BLaER1 (cell line): ENCODE measurements around the gene NTRK3.

Source experiments
- H3K27ac ChIP-seq: shearing (Covaris generic); formaldehyde crosslinking; 2 replicates; pipeline ENCODE4 v1.8.1; 2022
- H3K27me3 ChIP-seq: shearing (Covaris generic); formaldehyde crosslinking; 2 replicates; pipeline ENCODE4 v1.8.1; 2022
- H3K36me3 ChIP-seq: shearing (Covaris generic); formaldehyde crosslinking; 2 replicates; pipeline ENCODE4 v1.8.1; 2022
- H3K4me1 ChIP-seq: shearing (Covaris generic); formaldehyde crosslinking; 2 replicates; pipeline ENCODE4 v1.8.1; 2022
- H3K4me2 ChIP-seq: shearing (Covaris generic); formaldehyde crosslinking; 2 replicates; pipeline ENCODE4 v1.8.1; 2022
- H3K4me3 ChIP-seq: shearing (Covaris generic); formaldehyde crosslinking; 2 replicates; pipeline ENCODE4 v1.8.1; 2022
- H3K9ac ChIP-seq: shearing (Covaris generic); formaldehyde crosslinking; 2 replicates; pipeline ENCODE4 v1.8.1; 2022
- H3K9me3 ChIP-seq: shearing (Covaris generic); formaldehyde crosslinking; 2 replicates; pipeline ENCODE4 v1.8.1; 2022
- H4K20me1 ChIP-seq: shearing (Covaris generic); formaldehyde crosslinking; 2 replicates; pipeline ENCODE4 v1.8.1; 2022
- Cebpa-rat ChIP-seq: shearing (Covaris generic); IDR thresholded peaks from 2 replicates; pipeline ENCODE4 v1.8.1; 2022

NTRK3 gene

DNA sequence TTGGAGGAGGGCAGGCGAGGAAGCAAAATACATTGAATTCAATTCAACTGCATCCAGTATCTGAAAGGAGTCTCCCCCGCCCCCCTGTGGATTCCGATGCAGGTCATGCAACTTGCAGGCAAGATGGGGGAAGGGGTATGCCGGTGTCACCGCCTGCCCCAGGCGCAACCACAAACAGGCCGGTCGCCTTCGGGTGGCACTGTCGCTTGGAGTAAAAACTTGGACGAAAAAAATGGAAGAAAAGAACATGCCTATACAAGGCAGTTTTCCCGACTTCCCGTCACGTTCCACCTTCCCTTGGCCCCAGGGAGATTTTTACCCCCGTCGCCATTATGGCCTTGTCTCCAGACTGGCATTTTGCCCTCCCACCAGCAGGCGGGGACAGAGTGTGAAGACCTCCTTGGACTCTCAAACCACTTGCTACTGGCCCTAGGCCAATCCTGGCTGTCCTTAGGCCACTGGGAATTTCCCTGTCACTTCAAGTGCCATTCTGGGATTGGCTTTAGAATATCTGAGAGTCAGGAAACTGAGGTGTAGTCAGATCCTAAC lies 1.6 kb upstream of the NTRK3 start:
- peaks cover 10% of the 10 kb centered on the region for H3K4me1 ChIP-seq
- H4K20me1 ChIP-seq, result peaks cover 16% of the 10 kb centered on the region; the same call in 1 of the 2 replicates
- no peaks in the 10 kb centered on the region for H3K9me3 ChIP-seq
- H3K4me2 ChIP-seq, result no peak overlapping the region
- peaks cover 64% of the 10 kb centered on the region for H3K27me3 ChIP-seq
- H3K27ac ChIP-seq, result no peak overlapping the region
- no peak overlapping the region for H3K9ac ChIP-seq
- no peak overlapping the region for H3K4me3 ChIP-seq
- no peaks in the 10 kb centered on the region for H3K36me3 ChIP-seq
- TF ChIP-seq Cebpa-rat, result no peak

DNA sequence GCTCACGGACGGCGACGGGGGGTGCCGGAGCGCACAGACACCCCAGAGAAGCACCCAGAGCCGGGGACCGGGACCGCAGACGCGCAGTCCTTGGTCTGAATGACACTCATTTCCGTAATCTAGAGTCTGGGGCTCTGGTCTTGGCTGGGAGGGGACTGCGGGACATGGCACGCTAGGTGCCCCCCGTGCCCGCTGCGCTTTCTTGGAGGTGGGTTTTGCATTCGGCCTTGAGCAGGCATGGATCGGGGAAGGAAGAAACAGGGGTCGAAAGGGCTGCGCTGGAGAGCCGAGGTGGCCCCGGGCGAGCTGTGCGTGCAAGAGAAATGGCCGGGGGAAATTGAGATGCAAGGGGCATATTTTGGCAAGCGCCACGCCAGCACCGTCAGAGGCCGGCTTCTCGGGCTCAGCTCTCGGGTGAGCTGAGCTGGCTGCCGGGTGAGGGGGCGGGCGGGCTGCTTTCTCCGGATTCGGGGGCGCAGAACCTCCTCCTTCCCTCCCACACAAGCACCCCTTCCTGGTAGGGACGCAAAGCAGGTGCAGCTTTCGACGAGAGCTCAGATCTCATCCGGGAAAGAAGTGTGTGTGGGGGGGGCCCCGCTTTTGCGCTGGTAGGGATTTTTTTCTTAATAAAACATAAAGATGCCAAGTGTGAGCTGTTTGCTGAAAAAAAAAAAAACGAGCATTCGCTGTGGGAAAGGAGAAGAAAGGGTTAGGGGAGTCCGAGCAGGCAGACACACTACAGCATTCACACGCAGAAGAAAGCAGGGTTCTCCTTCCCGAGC lies 963 bp upstream of the NTRK3 start:
- TF ChIP-seq Cebpa-rat, result no peak
- H3K4me3 ChIP-seq, result peak overlapping the region; percentile 61
- peaks cover 68% of the 10 kb centered on the region for H3K27me3 ChIP-seq
- H3K36me3 ChIP-seq, result no peaks in the 10 kb centered on the region
- H3K4me1 ChIP-seq, result peaks cover 10% of the 10 kb centered on the region
- no peak overlapping the region for H3K27ac ChIP-seq
- peaks cover 16% of the 10 kb centered on the region; the same call in 1 of the 2 replicates for H4K20me1 ChIP-seq
- no peaks in the 10 kb centered on the region for H3K9me3 ChIP-seq
- peak overlapping the region; percentile 77 for H3K4me2 ChIP-seq
- H3K9ac ChIP-seq, result no peak overlapping the region

DNA sequence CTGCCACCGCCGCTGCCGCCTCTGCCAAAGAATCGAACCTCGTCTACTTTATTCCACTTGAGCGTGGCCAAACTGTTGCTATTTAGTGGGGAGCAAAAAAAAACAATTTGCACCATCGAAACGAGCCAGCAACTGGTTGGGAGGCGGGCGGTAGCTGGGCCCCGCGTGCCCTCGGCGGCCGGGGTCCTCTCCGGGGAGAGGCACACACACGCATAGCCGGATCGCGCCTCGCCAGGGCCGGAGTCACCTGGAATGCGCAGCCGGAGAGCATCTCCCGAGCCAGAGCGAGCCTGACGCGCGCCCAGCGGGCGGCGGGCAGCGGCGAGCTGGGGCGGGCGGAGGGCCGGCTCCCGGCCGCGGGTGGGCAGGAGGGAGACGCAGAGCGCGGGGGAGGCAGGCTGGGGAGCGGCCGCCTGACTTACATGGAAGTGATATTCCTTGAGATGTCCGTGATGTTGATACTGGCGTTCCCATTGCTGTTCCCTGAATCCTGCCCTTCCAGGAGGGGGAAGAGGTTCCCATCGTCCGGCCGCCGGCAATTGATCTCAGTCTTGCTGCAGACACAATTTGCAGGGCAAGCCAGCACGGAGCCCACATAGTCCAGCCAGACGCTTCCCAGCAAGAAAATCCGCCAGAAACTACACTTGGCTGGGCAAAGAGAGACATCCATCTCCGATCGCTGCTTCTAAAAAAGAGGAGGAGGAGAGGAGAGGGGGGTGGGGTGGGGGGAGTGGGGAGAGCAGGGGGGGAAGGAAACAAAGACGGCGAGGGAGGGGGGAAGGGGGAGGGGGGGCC lies 858 bp downstream of the NTRK3 start:
- TF ChIP-seq Cebpa-rat, result no peak
- Histone ChIP-seq H3K4me1 (peaks cover 10% of the 10 kb centered on the region), H4K20me1 (peaks cover 16% of the 10 kb centered on the region; the same call in 1 of the 2 replicates), H3K9ac (no peak overlapping the region), H3K4me3 (peak overlapping the region; percentile 67), H3K27me3 (peaks cover 69% of the 10 kb centered on the region), H3K9me3 (no peaks in the 10 kb centered on the region), H3K36me3 (no peaks in the 10 kb centered on the region), H3K4me2 (peak overlapping the region; percentile 99), H3K27ac (no peak overlapping the region)

DNA sequence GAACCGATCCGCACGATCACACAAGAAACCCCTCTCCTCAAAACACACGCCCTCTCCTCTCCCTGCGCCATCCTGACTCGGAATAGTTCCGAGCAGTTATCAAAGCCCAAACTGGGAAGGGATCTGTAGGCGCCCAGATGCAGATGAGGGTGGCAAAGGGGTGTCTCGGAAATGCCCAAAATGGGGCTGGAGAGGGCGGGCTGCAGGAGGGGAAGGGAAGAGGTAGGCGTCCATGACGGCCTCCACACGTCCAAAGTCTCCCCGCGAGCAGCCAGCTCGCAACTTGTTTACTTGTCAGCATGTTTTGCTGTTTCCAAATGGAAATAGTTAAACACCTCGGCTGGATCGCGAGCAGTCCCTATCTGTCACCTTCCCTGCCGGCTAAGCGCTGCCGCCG lies 1.5 kb downstream of the NTRK3 start:
- peaks cover 10% of the 10 kb centered on the region for H3K4me1 ChIP-seq
- H4K20me1 ChIP-seq, result peaks cover 16% of the 10 kb centered on the region; the same call in 1 of the 2 replicates
- H3K9ac ChIP-seq, result no peak overlapping the region
- no peak overlapping the region for H3K27ac ChIP-seq
- no peak overlapping the region for H3K4me2 ChIP-seq
- no peaks in the 10 kb centered on the region for H3K36me3 ChIP-seq
- H3K27me3 ChIP-seq, result peaks cover 69% of the 10 kb centered on the region
- no peak for TF ChIP-seq Cebpa-rat
- H3K4me3 ChIP-seq, result no peak overlapping the region
- H3K9me3 ChIP-seq, result no peaks in the 10 kb centered on the region

DNA sequence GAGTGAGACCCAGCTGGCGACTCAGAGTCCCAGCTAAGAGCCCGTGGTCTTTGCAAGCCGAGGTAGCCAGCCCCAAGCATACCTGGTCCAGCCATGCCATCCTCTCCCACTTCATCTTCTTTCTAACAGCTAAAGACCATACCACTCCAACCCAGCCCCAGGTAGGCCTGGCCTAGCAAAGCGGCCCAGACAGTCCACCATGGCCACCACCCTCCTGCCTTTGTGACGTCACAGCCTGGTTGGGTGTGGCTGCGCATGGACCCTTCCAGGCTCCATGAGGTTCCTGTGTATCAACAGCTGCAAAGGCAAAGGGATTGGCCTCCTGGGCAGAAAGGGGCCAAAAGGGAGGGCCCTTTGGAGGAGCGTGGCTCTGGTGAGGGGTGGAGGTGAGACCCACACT lies 4.1 kb downstream of the NTRK3 start:
- peaks cover 16% of the 10 kb centered on the region; the same call in 1 of the 2 replicates for H4K20me1 ChIP-seq
- H3K4me2 ChIP-seq, result no peak overlapping the region
- peaks cover 46% of the 10 kb centered on the region for H3K27me3 ChIP-seq
- no peak overlapping the region for H3K9ac ChIP-seq
- no peak overlapping the region for H3K27ac ChIP-seq
- no peaks in the 10 kb centered on the region for H3K9me3 ChIP-seq
- H3K36me3 ChIP-seq, result no peaks in the 10 kb centered on the region
- H3K4me3 ChIP-seq, result no peak overlapping the region
- peaks cover 20% of the 10 kb centered on the region for H3K4me1 ChIP-seq
- TF ChIP-seq Cebpa-rat, result no peak

DNA sequence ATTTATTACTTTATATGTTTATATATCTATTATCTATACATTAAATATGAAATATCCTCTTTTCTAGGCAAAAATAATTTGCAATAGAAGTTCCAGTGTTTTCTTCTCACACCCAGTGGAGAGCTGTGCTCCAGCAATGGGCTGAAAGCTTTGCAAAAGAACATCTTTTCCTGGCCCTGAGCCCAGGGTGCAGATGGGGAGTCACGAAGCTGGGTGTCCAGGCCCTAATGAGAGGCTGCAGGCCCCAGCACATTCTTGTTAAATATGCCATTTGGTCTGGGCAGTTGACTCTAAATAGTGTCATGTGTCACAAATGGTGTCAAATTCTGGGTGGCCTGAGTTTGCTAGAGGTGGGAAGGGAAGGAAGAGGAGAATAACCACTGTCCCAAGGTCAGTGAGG lies 5.7 kb downstream of the NTRK3 start:
- Histone ChIP-seq H3K9ac (no peak overlapping the region), H3K27me3 (peaks cover 32% of the 10 kb centered on the region), H3K27ac (no peak overlapping the region), H3K4me3 (no peak overlapping the region), H3K9me3 (no peaks in the 10 kb centered on the region), H3K4me2 (no peak overlapping the region), H4K20me1 (peaks cover 16% of the 10 kb centered on the region; the same call in 1 of the 2 replicates), H3K4me1 (peaks cover 25% of the 10 kb centered on the region), H3K36me3 (no peaks in the 10 kb centered on the region)
- TF ChIP-seq Cebpa-rat, result no peak

DNA sequence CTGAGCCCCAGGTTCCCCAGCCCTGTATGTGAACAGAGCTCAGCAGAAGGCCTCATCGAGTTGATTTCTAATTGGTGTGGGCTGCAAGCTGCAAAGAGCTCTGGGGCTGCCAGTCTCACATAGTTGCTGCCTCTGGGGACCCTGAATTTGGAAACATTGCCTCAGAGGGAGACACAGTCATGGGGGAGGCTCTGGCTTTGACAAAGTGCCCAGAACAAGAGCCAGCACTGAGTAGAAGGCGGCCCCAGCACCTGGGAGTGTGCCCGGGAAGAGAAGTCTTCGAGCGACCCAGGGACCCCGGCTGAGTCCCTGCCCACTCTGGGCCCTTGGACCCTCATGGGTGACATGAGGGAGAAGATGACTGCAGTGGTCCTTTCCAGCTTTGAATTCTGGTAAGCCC lies 7.3 kb downstream of the NTRK3 start:
- TF ChIP-seq Cebpa-rat, result no peak
- H3K9ac ChIP-seq, result no peak overlapping the region

DNA sequence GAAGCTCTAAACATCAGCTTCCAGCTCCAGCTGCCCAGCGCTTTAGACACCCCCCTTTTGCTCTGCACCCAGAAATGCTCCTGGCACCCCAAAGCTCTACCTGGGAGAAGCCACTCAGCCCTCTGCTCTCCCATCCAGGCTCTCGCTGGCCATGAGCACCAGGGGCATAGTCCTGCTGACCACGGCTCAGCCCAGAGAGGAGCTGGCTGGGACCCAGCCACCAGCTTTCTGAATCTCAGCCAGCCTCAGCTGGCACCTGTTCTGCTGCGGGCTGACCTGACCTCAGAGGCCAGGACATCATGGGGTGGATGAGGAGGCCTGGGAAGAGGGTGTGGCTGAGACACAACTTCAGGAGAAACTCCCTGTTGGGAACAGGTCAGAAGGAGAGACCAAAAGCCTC lies 8.6 kb downstream of the NTRK3 start:
- no peaks in the 10 kb centered on the region for H3K36me3 ChIP-seq
- no peak overlapping the region for H3K4me3 ChIP-seq
- H3K9ac ChIP-seq, result no peak overlapping the region
- no peak for TF ChIP-seq Cebpa-rat
- no peaks in the 10 kb centered on the region for H3K9me3 ChIP-seq
- peaks cover 5% of the 10 kb centered on the region; the same call in 1 of the 2 replicates for H3K27me3 ChIP-seq
- no peak overlapping the region for H3K4me2 ChIP-seq
- no peaks in the 10 kb centered on the region for H4K20me1 ChIP-seq
- no peak overlapping the region for H3K27ac ChIP-seq
- peaks cover 24% of the 10 kb centered on the region for H3K4me1 ChIP-seq

More for the DNA sequence above, 7.3 kb downstream of the NTRK3 start:
- H3K27me3 ChIP-seq, result peaks cover 16% of the 10 kb centered on the region
- no peaks in the 10 kb centered on the region for H3K36me3 ChIP-seq
- H3K27ac ChIP-seq, result no peak overlapping the region
- H3K4me3 ChIP-seq, result no peak overlapping the region
- no peaks in the 10 kb centered on the region for H3K9me3 ChIP-seq
- peaks cover under 1% of the 10 kb centered on the region; the same call in 1 of the 2 replicates for H4K20me1 ChIP-seq
- peak overlapping the region; percentile 43 for H3K4me2 ChIP-seq
- peaks cover 24% of the 10 kb centered on the region for H3K4me1 ChIP-seq

DNA sequence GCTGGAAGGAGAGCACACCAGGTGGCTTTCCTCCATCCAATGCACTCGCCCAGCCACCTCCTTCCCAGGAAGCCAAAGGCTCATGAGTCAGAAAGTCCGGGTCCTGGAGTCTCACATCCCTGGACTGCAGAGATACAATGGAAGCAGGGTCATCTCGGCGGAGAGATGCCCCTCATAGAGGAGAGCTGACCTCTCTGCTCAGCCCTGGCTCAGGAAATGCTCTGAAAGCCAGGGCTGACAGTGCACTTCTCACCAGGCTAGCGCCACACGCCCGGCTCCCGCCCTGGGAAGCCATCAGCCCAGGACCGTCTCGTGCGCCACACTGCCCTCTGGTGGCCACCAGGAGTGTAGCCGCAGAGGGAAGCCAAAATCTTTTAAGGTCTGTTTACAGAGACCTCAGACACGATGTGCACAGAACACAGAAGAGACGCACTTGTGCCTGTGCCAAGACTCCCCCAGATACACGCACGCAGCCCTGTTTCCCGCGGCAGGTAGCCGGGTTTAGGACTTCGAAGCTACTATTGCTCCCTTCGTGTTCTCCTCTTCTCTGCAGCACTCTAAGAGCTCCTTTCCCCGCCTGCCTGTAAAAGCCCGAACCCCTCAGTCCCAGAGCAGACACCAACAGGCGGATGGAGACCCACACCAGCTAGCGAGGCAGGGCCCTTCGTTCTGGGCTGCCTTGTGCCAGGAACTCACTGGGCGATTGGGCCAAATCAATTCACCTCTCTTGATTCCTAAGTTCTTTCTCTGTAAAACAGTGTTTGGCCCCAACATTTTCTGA lies 9.7 kb downstream of the NTRK3 start:
- H3K4me1 ChIP-seq, result peaks cover 26% of the 10 kb centered on the region
- no peak overlapping the region for H3K27ac ChIP-seq
- peak overlapping the region; percentile 56 for H3K4me2 ChIP-seq
- no peak overlapping the region for H3K9ac ChIP-seq
- H4K20me1 ChIP-seq, result no peaks in the 10 kb centered on the region
- H3K4me3 ChIP-seq, result no peak overlapping the region
- no peaks in the 10 kb centered on the region for H3K9me3 ChIP-seq
- H3K36me3 ChIP-seq, result no peaks in the 10 kb centered on the region
- no peak for TF ChIP-seq Cebpa-rat
- H3K27me3 ChIP-seq, result no peaks in the 10 kb centered on the region
